HEK293 (cell line): Measurements from ENCODE around the gene PLCB1.

Source experiments
- OVOL3 ChIP-seq: fragments of 450-650 bp; formaldehyde crosslinking; IDR thresholded peaks from 2 replicates; pipeline ENCODE4 v1.5.1; 2016; ENCODE audit warnings: missing biosample characterization, missing genetic modification characterization
- PRDM6 ChIP-seq: fragments of 450-650 bp; formaldehyde crosslinking; IDR thresholded peaks from 2 replicates; pipeline ENCODE4 v1.5.1; 2017; ENCODE audit warnings: missing biosample characterization, missing genetic modification characterization
- SCRT2 ChIP-seq: fragments of 450-650 bp; formaldehyde crosslinking; IDR thresholded peaks from 2 replicates; pipeline ENCODE4 v1.5.1; 2016; ENCODE audit warnings: missing biosample characterization, missing genetic modification characterization
- ZFP41 ChIP-seq: fragments of 450-650 bp; formaldehyde crosslinking; IDR thresholded peaks from 2 replicates; pipeline ENCODE4 v1.5.1; 2016; ENCODE audit warnings: missing biosample characterization, missing genetic modification characterization, borderline replicate concordance
- ZNF10 ChIP-seq: fragments of 450-650 bp; formaldehyde crosslinking; IDR thresholded peaks from 2 replicates; pipeline ENCODE4 v1.5.1; 2017; ENCODE audit warnings: missing biosample characterization, missing genetic modification characterization
- ZNF223 ChIP-seq: fragments of 450-650 bp; formaldehyde crosslinking; IDR thresholded peaks from 2 replicates; pipeline ENCODE4 v1.5.1; 2016; ENCODE audit warnings: missing biosample characterization, missing genetic modification characterization
- ZNF280C ChIP-seq: fragments of 450-650 bp; formaldehyde crosslinking; IDR thresholded peaks from 2 replicates; pipeline ENCODE4 v1.5.1; 2016; ENCODE audit warnings: missing biosample characterization, missing genetic modification characterization
- ZSCAN30 ChIP-seq: fragments of 450-650 bp; IDR thresholded peaks from 2 replicates; pipeline ENCODE4 v1.5.1; 2018; ENCODE audit warnings: missing biosample characterization, mild to moderate bottlenecking, missing genetic modification characterization, moderate library complexity
- TF ChIP-seq, protein P1 (sequence below): fragments of 450-650 bp; formaldehyde crosslinking; IDR thresholded peaks from 2 replicates; pipeline ENCODE4 v1.5.1; 2016; ENCODE audit warnings: missing biosample characterization, missing genetic modification characterization
- TF ChIP-seq, protein P2 (sequence below): fragments of 450-650 bp; formaldehyde crosslinking; IDR thresholded peaks from 2 replicates; pipeline ENCODE4 v1.5.1; 2016; ENCODE audit warnings: missing biosample characterization, missing genetic modification characterization, low read depth
- TF ChIP-seq, protein P3 (sequence below): fragments of 450-650 bp; formaldehyde crosslinking; IDR thresholded peaks from 2 replicates; pipeline ENCODE4 v1.5.1; 2016; ENCODE audit warnings: missing biosample characterization, missing genetic modification characterization
- TF ChIP-seq, protein P4 (sequence below): fragments of 450-650 bp; formaldehyde crosslinking; IDR thresholded peaks from 2 replicates; pipeline ENCODE4 v1.5.1; 2016; ENCODE audit warnings: missing biosample characterization, missing genetic modification characterization, borderline replicate concordance
- TF ChIP-seq, protein P5 (sequence below): fragments of 450-650 bp; formaldehyde crosslinking; optimal IDR thresholded peaks from 2 replicates; pipeline ENCODE3; 2016; ENCODE audit warnings: missing biosample characterization, mild to moderate bottlenecking, missing genetic modification characterization

DNA sequence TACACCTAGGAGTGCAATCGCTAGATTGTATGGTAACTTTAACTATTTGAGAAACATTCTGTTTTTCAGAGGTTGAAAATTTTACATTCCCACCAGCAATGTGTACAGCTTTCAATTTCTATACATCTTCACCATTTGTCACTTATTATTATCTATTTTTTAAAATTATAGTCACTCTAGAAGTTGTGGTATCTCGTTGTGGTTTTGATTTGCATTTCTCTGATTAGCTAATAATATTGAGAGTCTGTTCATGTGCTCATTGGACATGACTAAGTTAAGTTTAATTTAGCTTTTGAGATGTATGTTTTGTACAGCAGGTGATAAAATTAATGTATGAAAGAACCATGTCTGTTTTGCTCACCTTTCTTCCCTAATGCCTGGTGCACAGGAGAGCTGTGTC is 34.8 kb upstream of the PLCB1 start:
- TF ChIP-seq, protein P1, sequence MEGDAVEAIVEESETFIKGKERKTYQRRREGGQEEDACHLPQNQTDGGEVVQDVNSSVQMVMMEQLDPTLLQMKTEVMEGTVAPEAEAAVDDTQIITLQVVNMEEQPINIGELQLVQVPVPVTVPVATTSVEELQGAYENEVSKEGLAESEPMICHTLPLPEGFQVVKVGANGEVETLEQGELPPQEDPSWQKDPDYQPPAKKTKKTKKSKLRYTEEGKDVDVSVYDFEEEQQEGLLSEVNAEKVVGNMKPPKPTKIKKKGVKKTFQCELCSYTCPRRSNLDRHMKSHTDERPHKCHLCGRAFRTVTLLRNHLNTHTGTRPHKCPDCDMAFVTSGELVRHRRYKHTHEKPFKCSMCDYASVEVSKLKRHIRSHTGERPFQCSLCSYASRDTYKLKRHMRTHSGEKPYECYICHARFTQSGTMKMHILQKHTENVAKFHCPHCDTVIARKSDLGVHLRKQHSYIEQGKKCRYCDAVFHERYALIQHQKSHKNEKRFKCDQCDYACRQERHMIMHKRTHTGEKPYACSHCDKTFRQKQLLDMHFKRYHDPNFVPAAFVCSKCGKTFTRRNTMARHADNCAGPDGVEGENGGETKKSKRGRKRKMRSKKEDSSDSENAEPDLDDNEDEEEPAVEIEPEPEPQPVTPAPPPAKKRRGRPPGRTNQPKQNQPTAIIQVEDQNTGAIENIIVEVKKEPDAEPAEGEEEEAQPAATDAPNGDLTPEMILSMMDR (tag by site-specific recombination): no peak
- TF ChIP-seq, protein P2, sequence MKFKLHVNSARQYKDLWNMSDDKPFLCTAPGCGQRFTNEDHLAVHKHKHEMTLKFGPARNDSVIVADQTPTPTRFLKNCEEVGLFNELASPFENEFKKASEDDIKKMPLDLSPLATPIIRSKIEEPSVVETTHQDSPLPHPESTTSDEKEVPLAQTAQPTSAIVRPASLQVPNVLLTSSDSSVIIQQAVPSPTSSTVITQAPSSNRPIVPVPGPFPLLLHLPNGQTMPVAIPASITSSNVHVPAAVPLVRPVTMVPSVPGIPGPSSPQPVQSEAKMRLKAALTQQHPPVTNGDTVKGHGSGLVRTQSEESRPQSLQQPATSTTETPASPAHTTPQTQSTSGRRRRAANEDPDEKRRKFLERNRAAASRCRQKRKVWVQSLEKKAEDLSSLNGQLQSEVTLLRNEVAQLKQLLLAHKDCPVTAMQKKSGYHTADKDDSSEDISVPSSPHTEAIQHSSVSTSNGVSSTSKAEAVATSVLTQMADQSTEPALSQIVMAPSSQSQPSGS (tag by site-specific recombination): no peak
- no peak for TF ChIP-seq SCRT2
- TF ChIP-seq ZNF10: no peak
- no peak for TF ChIP-seq ZNF280C
- TF ChIP-seq ZNF223 (tag by site-specific recombination): no peak
- TF ChIP-seq ZSCAN30 (tag by site-specific recombination): no peak
- TF ChIP-seq ZFP41 (tag by site-specific recombination): no peak
- TF ChIP-seq, protein P3, sequence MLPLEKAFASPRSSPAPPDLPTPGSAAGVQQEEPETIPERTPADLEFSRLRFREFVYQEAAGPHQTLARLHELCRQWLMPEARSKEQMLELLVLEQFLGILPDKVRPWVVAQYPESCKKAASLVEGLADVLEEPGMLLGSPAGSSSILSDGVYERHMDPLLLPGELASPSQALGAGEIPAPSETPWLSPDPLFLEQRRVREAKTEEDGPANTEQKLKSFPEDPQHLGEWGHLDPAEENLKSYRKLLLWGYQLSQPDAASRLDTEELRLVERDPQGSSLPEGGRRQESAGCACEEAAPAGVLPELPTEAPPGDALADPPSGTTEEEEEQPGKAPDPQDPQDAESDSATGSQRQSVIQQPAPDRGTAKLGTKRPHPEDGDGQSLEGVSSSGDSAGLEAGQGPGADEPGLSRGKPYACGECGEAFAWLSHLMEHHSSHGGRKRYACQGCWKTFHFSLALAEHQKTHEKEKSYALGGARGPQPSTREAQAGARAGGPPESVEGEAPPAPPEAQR (tag by site-specific recombination): no peak
- TF ChIP-seq PRDM6: no peak
- TF ChIP-seq, protein P4, sequence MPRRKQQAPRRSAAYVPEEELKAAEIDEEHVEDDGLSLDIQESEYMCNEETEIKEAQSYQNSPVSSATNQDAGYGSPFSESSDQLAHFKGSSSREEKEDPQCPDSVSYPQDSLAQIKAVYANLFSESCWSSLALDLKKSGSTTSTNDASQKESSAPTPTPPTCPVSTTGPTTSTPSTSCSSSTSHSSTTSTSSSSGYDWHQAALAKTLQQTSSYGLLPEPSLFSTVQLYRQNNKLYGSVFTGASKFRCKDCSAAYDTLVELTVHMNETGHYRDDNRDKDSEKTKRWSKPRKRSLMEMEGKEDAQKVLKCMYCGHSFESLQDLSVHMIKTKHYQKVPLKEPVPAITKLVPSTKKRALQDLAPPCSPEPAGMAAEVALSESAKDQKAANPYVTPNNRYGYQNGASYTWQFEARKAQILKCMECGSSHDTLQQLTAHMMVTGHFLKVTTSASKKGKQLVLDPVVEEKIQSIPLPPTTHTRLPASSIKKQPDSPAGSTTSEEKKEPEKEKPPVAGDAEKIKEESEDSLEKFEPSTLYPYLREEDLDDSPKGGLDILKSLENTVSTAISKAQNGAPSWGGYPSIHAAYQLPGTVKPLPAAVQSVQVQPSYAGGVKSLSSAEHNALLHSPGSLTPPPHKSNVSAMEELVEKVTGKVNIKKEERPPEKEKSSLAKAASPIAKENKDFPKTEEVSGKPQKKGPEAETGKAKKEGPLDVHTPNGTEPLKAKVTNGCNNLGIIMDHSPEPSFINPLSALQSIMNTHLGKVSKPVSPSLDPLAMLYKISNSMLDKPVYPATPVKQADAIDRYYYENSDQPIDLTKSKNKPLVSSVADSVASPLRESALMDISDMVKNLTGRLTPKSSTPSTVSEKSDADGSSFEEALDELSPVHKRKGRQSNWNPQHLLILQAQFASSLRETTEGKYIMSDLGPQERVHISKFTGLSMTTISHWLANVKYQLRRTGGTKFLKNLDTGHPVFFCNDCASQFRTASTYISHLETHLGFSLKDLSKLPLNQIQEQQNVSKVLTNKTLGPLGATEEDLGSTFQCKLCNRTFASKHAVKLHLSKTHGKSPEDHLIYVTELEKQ (tag by site-specific recombination): no peak
- no peak for TF ChIP-seq OVOL3 (tag by site-specific recombination)
- TF ChIP-seq, protein P5, sequence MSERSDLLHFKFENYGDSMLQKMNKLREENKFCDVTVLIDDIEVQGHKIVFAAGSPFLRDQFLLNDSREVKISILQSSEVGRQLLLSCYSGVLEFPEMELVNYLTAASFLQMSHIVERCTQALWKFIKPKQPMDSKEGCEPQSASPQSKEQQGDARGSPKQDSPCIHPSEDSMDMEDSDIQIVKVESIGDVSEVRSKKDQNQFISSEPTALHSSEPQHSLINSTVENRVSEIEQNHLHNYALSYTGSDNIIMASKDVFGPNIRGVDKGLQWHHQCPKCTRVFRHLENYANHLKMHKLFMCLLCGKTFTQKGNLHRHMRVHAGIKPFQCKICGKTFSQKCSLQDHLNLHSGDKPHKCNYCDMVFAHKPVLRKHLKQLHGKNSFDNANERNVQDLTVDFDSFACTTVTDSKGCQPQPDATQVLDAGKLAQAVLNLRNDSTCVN (tag by site-specific recombination): no peak
